Fibroblast of lung (primary cell): ENCODE data around the gene SLC1A7. TPM values are rescaled to one million over a fixed set of nuclear protein-coding genes. Genes with fewer than 3 reads are reported as not detected.

Source experiments
- DNase-seq, 2 donors: peaks; one replicate each; pipeline versions ENCODE4 v3.0.0 to v3.0.0-alpha.2; 2010; ENCODE audit warnings: low read depth in 2 of 2
- H2AFZ ChIP-seq: 2 replicates; pipeline ENCODE4 v1.5.1; 2012; ENCODE audit warnings: low read length, control low read depth, inconsistent platforms
- H3K27ac ChIP-seq: 2 replicates; pipeline ENCODE4 v1.5.1; 2011; ENCODE audit warnings: low read length, control low read depth; ENCODE audit not compliant: insufficient read depth
- H3K27me3 ChIP-seq: 2 replicates; pipeline ENCODE4 v1.5.1; 2011; ENCODE audit warnings: mild to moderate bottlenecking, low read length; ENCODE audit not compliant: control insufficient read depth, insufficient read depth
- H3K36me3 ChIP-seq: 2 replicates; pipeline ENCODE4 v1.5.1; 2011; ENCODE audit warnings: low read length; ENCODE audit not compliant: control insufficient read depth, insufficient read depth
- H3K4me1 ChIP-seq: 2 replicates; pipeline ENCODE4 v1.5.1; 2011; ENCODE audit warnings: low read length; ENCODE audit not compliant: control insufficient read depth, insufficient read depth; ENCODE audit errors: extremely low read depth
- H3K4me2 ChIP-seq: 2 replicates; pipeline ENCODE4 v1.5.1; 2011; ENCODE audit warnings: low read length, control low read depth; ENCODE audit not compliant: insufficient read depth; ENCODE audit errors: extremely low read depth
- H3K4me3 ChIP-seq, 4 experiments: fragments of 200-600 bp in 1 of 4; sonication (generic) in 1 of 4; replicated peaks in 1 of 4; 2 replicates each; pipeline ENCODE4 v1.5.1; 2011 to 2016; ENCODE audit warnings: low read length in 4 of 4, low read depth in 3 of 4, mild to moderate bottlenecking in 3 of 4, control low read depth in 2 of 4, inconsistent platforms in 1 of 4, mixed read lengths in 1 of 4; ENCODE audit not compliant: insufficient read depth in 1 of 4; ENCODE audit errors: control extremely low read depth in 1 of 4
- H3K79me2 ChIP-seq: 2 replicates; pipeline ENCODE4 v1.5.1; 2012; ENCODE audit warnings: mild to moderate bottlenecking, low read length, inconsistent platforms; ENCODE audit not compliant: control insufficient read depth, insufficient read depth
- H3K9ac ChIP-seq: 2 replicates; pipeline ENCODE4 v1.5.1; 2011; ENCODE audit warnings: mild to moderate bottlenecking, low read length, control low read depth; ENCODE audit not compliant: insufficient read depth
- H3K9me3 ChIP-seq: 2 replicates; pipeline ENCODE4 v1.5.1; 2012; ENCODE audit warnings: low read depth, low read length; ENCODE audit not compliant: control insufficient read depth, insufficient read depth
- H4K20me1 ChIP-seq: 2 replicates; pipeline ENCODE4 v1.5.1; 2011; ENCODE audit warnings: low read length; ENCODE audit not compliant: control insufficient read depth, insufficient read depth; ENCODE audit errors: extremely low read depth
- CTCF ChIP-seq, 2 donors: IDR thresholded peaks in 1 of 2; conservative IDR thresholded peaks in 1 of 2; 1 replicate in 1 of 2; 2 replicates in 1 of 2; pipeline ENCODE4 v1.5.1; 2011 to 2012; ENCODE audit warnings: low read length in 2 of 2, control low read depth in 1 of 2, inconsistent platforms in 1 of 2, low read depth in 1 of 2, mild to moderate bottlenecking in 1 of 2
- EZH2 ChIP-seq: IDR thresholded peaks from 2 replicates; pipeline ENCODE4 v1.5.1; 2012; ENCODE audit warnings: low read length, control low read depth, mild to moderate bottlenecking; ENCODE audit errors: missing control alignments
- polyA plus RNA-seq, 2 donors: library from polyadenylated mRNA; depleted of rRNA in 1 of 2; stranded (reverse) in 1 of 2; unstranded in 1 of 2; fragments of >200 nt; gene quantifications; 2 replicates each; pipeline ENCODE4 v1.2.1, GENCODE V29; 2011 to 2012; ENCODE audit warnings: missing spikeins in 1 of 2
- total RNA-seq: library from RNA; depleted of rRNA; stranded (reverse); fragments of >200 nt; gene quantifications from 2 replicates; pipeline ENCODE4 v1.2.1, GENCODE V29; 2014

The SLC1A7 gene
- total and polyA plus RNA-seq, 2 donors (not counting 1 experiment from before 2014, with no cell fraction given), result 0.15 to 0.33 TPM

GRCh38 chr1:53140451-53140850, 2.0 kb downstream of the SLC1A7 start:
- DNase-seq, result peak in 1 of 2 donors; percentile 53
- TF ChIP-seq EZH2 (no peak), CTCF (conservative IDR thresholded peaks at IDR 0.05 in 1 of 2, IDR thresholded peaks at IDR 0.05 in 1 of 2; ENCODE audit: low read depth in 1 of 2, low read length in 2 of 2) (no peak)
- Histone ChIP-seq H3K9ac (no peak overlapping the region), H3K4me1 (peaks cover 15% of the 10 kb centered on the region), H3K27ac (peak overlapping the region; percentile 51), H3K9me3 (no peaks in the 10 kb centered on the region), H3K4me3 (no peak overlapping the region), H3K79me2 (no peaks in the 10 kb centered on the region), H4K20me1 (no peaks in the 10 kb centered on the region), H2AFZ (no peak overlapping the region), H3K4me2 (no peak overlapping the region), H3K27me3 (no peaks in the 10 kb centered on the region), H3K36me3 (no peaks in the 10 kb centered on the region)

- Histone ChIP-seq H3K27me3 (no peaks in the 10 kb centered on the region), H3K9me3 (no peaks in the 10 kb centered on the region), H3K9ac (no peak overlapping the region), H3K4me1 (peaks cover 14% of the 10 kb centered on the region), H3K79me2 (no peaks in the 10 kb centered on the region), H3K36me3 (no peaks in the 10 kb centered on the region), H3K27ac (peak overlapping the region; percentile 51), H4K20me1 (no peaks in the 10 kb centered on the region), H2AFZ (no peak overlapping the region), H3K4me3 (no peak overlapping the region), H3K4me2 (no peak overlapping the region)
- TF ChIP-seq CTCF (conservative IDR thresholded peaks at IDR 0.05 in 1 of 2, IDR thresholded peaks at IDR 0.05 in 1 of 2; ENCODE audit: low read depth in 1 of 2, low read length in 2 of 2), result no peak
- TF ChIP-seq EZH2, result no peak
- DNase-seq, result peak; percentile 46 to 89
Measured at GRCh38 chr1:53139951-53140361, 2.5 kb downstream of the SLC1A7 start.

- DNase-seq, result no peak
Measured at GRCh38 chr1:53138991-53139884, 3.2 kb downstream of the SLC1A7 start.

More at GRCh38 chr1:53138991-53139884, 3.2 kb downstream of the SLC1A7 start:
- H2AFZ ChIP-seq, result no peak overlapping the region
- H3K9me3 ChIP-seq, result no peaks in the 10 kb centered on the region
- no peak overlapping the region for H3K4me3 ChIP-seq
- H4K20me1 ChIP-seq, result no peaks in the 10 kb centered on the region
- no peak overlapping the region for H3K4me2 ChIP-seq
- H3K79me2 ChIP-seq, result no peaks in the 10 kb centered on the region
- H3K36me3 ChIP-seq, result no peaks in the 10 kb centered on the region
- H3K4me1 ChIP-seq, result peaks cover 16% of the 10 kb centered on the region
- no peak overlapping the region for H3K9ac ChIP-seq
- H3K27me3 ChIP-seq, result no peaks in the 10 kb centered on the region
- TF ChIP-seq CTCF (conservative IDR thresholded peaks at IDR 0.05 in 1 of 2, IDR thresholded peaks at IDR 0.05 in 1 of 2; ENCODE audit: low read depth in 1 of 2, low read length in 2 of 2), result no peak
- no peak for TF ChIP-seq EZH2
- peak overlapping the region; percentile 51 for H3K27ac ChIP-seq
